Hindlimb muscle (tissue), 1 donor: ENCODE measurements around the gene HSFX4. TPM values are rescaled to one million over a fixed set of nuclear protein-coding genes. Genes with fewer than 3 reads are reported as not detected.
A peak's percentile ranks its signal among the peaks of the same experiment; 100 is the strongest.
"Not testable (repeated sequence)": the region's sequence is repeated elsewhere in the genome, so short reads cannot be mapped to it uniquely, and the experiment has no call there.

Experiments used
- DNase-seq: peaks from one replicate; pipeline ENCODE4 v3.0.0-alpha.2; 2013
- polyA plus RNA-seq: library from polyadenylated mRNA; unstranded; fragments of 120-200 nt; gene quantifications from one replicate; pipeline ENCODE4 v1.2.1, GENCODE V29; 2013; ENCODE audit not compliant: insufficient read length

The HSFX4 gene
- polyA plus RNA-seq, 1 donor: 0.36 TPM

- DNase-seq: peak; percentile 22
Observed at GRCh38 chrX:149937871-149938426, 8.6 kb downstream of the HSFX4 start.

DNA sequence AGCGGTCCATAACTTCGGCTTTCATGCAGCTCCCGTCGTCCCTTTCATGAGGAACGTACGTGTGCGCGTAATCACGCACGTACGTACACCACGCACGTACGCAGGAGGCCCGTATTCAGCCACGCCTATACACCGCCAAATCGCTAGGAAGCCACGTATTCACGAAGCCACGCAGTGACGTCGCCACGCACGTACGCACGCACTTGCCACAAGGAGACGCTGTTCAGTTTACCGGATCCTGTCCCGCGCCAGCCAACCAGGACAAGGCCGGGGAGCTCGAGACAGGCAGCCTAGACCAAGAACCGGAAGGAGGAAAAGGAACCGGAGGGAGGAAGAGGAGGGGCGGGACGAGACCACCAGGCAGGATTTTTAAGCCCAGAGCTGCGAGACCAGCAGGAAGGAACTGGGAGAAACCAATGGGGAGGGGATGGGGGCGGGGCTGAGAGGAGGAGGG, 9.1 kb downstream of the HSFX4 start, which contains the start of gene EOLA2:
Gene EOLA2, minus strand, starts transcription at position 65 of the 454 bp plus-strand sequence. CDS start 4,617 bp downstream, outside the sequence.
- peak; percentile 95 for DNase-seq

DNA sequence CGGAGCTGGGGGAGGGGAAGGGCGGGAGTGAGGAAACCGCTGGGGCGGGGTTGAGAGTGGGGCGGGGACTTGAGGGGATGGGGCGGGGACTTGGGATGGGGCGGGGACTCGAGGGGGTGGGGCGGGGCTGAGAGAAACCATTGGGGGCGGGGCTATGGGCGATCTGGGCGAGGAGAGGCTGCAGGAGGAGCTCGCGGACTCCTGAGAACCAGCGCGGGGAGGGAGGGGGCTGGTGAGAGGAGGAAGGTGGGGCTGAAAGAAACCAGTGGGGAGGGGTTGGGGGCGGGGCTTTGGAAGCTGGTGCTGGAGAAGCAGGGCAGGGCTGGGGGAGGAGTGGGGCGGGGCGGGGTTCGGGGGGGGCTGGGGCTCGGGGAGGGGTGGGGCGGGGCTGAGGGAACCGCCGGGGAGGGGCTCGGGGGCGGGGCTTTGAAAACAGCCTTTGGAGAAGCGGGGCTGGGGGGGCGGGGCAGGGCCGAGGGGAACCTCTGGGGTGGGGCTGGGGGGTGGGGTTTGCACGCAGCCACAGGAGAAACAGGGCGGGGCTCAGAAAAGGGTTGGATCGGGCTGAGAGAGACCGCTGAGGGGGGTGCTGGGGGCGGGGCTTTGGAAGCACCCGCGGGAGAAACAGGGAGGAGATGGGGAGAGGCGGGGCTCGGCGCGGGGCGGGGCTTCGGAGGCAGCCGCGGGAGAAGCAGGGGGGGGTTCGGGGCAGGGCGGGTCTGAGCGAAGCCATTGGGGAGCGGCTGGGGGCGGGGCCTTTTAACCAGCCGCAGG, 9.7 kb downstream of the HSFX4 start:
- peak; percentile 88 for DNase-seq

- DNase-seq: no peak
Observed at GRCh38 chrX:149939655-149939904, 10.2 kb downstream of the HSFX4 start.

GRCh38 chrX:149939905-149940673, 10.7 kb downstream of the HSFX4 start:
- peak; percentile 93 for DNase-seq

- DNase-seq: not testable (repeated sequence)
Observed at GRCh38 chrX:149940674-149941024, 11.3 kb downstream of the HSFX4 start.

- not testable (repeated sequence) for DNase-seq
Observed at GRCh38 chrX:149945087-149945670, 15.8 kb downstream of the HSFX4 start.

GRCh38 chrX:149945820-149946219, 16.4 kb downstream of the HSFX4 start:
- not testable (repeated sequence) for DNase-seq

DNA sequence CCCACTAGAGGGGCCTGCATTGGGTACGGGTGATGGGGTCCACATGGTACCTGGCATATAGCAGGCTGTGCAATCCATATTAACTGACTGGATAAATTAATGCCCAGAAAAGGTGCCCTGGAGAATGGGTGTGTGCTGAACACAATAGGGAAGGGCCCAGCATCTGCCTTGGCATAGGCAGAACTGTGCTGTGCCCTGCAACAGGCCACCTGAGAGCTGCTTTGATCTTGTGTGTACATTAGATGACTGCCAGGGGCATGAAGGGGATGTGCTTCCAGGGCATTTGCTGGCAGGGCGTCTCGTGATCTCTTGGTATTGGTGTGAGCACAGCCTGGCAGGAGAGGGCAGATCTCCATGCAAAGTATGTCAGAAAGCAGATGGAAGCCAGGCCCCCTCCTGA, 17.6 kb downstream of the HSFX4 start:
- DNase-seq: not testable (repeated sequence)

- DNase-seq: no peak
Observed at GRCh38 chrX:149948016-149948415, 18.6 kb downstream of the HSFX4 start.

DNA sequence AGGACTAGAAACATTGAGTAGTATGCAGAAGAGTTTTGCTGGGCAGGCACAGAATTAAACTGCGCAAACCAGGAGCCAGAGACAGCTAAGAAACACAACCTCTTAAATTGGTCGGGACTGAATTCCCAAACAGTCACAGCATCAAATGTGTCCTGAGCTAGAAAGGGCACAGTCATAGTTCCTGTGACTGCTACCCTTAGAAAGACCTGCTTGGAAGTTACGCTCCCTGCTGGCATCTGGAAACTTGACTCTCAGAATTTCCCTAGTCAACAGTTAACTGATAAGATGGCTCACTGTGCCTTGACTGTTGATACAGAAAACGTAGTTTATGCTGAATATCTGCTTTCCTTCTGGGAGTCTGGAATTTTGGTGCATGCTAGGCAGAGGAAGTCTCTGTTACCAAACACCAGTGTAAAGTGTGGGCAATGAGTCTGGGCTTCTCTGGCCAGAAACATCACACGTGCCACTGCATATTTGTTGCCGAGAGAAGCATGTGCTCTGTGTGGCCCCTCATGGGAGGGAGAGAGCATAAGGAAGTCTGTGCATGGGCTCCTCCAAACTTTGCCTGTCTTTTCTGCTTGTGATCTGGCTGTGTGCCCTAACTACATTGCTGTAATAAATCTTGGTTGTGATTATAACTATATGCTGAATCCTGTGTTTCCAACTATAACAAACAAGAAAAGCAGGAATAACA, 20.5 kb downstream of the HSFX4 start:
- DNase-seq: no peak

- peak; percentile 18 for DNase-seq
Observed at GRCh38 chrX:149950681-149951080, 21.3 kb downstream of the HSFX4 start.

DNA sequence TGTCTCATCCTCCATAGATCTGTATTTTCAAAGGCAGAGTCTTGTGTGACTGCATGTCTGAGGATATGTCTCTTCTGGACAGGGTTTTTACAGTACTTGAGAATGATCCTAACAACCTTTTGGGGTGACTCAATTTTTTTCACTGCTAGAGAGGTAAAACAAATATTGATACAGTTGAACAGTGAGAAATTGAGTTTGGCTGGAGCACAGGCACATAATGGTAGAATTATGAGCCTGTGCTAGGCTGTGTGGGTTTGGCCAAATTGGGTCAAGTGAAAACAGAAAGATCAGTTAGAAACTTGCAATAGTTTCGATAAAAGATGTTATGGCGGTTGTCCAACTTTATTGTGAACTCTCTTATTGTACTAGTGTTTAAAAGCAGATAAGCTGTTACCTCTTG, 32.2 kb downstream of the HSFX4 start:
- no peak for DNase-seq

- no peak for DNase-seq
Observed at GRCh38 chrX:149962010-149962409, 32.6 kb downstream of the HSFX4 start.

DNA sequence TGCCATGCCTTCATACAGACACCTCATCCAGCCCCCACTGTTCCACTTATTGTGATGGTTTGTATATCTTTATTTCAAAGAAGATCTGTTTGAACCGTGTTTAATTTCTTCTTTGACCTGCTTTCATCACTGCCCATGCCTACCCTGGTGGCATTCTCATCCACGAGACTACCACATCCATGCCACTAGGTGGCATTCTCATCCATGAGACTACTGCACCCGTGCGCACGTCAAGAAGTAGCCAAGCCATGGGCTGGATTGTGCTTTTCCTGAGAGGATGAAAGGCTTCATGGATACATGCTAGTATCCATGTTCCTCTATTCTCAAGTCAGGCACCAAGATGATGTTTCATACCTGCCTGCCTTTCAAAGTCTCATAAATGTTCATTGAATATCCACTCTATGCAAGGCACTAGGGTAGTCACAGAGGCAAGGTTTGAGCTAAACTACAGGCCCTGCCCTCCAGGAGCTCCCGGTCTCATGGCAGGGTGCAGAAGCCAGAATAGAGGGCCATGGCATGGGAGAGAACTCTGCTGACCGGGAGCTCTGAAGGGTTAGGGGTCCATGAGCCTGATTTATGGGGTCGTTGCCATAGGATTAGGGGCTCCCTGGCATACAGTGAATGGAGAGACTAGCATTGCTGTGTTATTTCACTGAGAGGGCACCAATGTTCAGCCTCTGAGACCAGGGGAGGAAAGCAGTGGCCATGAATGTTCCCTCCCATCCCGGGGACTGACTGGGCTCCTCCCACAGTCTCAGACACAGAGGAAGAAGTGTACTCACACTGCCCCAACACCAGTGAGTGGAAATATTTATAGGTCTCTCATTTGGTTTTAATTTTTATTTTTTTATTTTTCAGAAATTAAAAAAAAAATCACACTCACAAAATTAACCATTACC, 33.7 kb downstream of the HSFX4 start:
- peak; percentile 59 for DNase-seq

- no peak for DNase-seq
Observed at GRCh38 chrX:149979126-149979644, 49.8 kb downstream of the HSFX4 start.

Other genes starting within 250 kb of the HSFX4 start
- not detected for gene MAGEA11, start 217.5 kb upstream of the HSFX4 start, polyA plus RNA-seq
- 2.1 TPM for gene HSFX1, start 155.5 kb upstream of the HSFX4 start, polyA plus RNA-seq
- gene MAGEA9, start 147.6 kb upstream of the HSFX4 start, polyA plus RNA-seq: not detected
- 0.10 TPM for gene MAGEA8, start 48.4 kb upstream of the HSFX4 start, polyA plus RNA-seq
- gene EOLA2, start 8.9 kb downstream of the HSFX4 start, polyA plus RNA-seq: 17.5 TPM